Measurements from ENCODE around the gene THAP8.
A peak's percentile ranks its signal among the peaks of the same experiment; 100 is the strongest.

The THAP8 gene

GRCh38 chr19:36030264-36031148 lies 23.6 kb downstream of the THAP8 start:
- no peak for DNase-seq (ENCODE audit: low spot score)

DNA sequence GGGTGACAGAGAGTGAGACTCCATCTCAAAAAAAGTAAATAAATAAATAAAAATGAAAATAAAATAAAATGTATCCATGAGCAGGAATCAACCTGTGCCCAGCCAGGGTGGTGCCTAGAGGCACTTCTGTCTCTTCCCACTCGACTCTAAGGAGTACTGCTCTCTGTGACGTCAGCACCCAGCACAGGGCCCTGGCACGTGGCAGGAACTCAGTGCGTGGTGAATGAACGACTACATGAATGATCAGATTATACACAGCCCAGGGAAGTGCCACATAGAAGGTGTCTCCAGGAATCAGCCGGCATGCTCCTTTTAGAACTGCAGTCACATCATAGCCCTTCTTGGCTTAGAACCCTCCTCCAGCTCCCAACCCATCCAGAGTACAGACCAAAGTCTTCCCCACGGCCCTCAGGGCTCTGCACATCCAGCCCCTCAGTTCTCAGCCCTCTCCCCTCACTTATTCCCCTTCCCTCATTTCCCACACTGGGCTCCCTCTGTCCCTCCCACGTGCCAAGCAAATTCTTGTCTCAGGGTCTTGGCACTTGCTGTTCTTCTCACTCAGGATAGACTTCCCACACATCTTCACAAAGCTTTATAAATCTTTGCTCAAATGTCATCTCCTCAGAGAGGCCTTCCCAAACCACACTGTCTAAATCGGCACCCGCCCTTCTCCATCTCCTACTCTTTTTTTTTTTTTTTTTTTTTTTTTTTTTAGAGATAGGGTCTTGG lies 25.6 kb downstream of the THAP8 start:
- no peak for DNase-seq (ENCODE audit: low spot score)

DNA sequence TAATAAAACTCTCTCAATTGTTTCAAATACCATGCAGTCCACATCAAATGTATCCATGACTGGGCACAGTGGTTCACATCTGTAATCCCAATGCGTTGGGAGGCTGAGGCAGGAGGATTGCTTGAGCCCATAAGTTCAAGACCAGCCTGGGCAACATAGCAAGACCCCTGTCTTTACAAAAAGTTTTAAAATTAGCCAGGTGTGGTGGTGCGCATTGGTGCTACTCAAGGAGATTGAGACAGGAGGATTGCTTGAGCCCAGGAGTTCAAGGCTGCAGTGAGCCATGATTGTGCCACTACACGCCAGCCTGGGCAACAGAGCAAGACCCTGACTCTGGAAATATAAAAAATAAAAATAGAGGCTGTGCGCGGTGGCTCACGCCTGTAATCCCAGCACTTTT lies 26.4 kb downstream of the THAP8 start:
- DNase-seq (ENCODE audit: low spot score): no peak

- DNase-seq (ENCODE audit: low spot score): no peak
Observed at GRCh38 chr19:36026091-36026876, 27.8 kb downstream of the THAP8 start.

DNA sequence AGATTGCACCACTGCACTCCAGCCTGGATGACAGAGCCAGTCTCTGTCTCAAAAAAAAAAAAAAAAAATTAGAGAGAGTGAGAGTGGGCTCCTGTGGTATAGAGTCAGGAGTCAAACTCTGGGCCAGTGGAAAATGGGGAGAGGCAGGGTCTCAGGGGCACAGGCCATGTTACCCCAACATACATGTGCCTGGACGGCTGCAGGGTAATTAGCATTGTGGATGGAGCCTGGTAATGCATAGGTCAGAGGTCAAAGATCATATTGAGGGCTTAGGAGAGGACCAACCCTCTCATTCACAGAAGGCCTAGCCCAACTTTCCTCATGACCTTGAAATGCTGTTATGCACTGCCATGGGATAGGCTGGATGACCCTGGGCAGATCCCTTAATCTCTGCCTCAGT lies 28.5 kb downstream of the THAP8 start:
- no peak for DNase-seq (ENCODE audit: low spot score)

DNA sequence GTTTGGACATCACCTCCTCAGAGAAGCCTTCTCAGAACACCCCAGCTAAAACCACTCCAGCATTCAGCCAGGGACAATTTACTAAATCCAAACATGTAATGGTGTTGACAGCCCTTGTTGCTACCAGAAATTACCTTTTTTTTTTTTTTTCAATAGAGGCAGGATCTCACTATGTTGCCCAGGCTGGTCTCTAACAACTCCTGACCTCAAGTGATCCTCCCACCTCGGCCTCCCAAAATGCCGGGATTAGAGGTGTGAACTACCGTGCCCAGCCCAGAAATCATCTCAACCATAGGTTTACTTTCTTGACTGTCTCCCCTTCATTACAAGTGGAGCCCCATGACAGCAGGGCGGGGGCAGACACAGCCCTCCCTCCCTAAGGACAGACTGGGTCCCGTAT lies 30.7 kb downstream of the THAP8 start:
- DNase-seq (ENCODE audit: low spot score): no peak

GRCh38 chr19:36019061-36019670 lies 34.9 kb downstream of the THAP8 start:
- no peak for DNase-seq (ENCODE audit: low spot score)

DNA sequence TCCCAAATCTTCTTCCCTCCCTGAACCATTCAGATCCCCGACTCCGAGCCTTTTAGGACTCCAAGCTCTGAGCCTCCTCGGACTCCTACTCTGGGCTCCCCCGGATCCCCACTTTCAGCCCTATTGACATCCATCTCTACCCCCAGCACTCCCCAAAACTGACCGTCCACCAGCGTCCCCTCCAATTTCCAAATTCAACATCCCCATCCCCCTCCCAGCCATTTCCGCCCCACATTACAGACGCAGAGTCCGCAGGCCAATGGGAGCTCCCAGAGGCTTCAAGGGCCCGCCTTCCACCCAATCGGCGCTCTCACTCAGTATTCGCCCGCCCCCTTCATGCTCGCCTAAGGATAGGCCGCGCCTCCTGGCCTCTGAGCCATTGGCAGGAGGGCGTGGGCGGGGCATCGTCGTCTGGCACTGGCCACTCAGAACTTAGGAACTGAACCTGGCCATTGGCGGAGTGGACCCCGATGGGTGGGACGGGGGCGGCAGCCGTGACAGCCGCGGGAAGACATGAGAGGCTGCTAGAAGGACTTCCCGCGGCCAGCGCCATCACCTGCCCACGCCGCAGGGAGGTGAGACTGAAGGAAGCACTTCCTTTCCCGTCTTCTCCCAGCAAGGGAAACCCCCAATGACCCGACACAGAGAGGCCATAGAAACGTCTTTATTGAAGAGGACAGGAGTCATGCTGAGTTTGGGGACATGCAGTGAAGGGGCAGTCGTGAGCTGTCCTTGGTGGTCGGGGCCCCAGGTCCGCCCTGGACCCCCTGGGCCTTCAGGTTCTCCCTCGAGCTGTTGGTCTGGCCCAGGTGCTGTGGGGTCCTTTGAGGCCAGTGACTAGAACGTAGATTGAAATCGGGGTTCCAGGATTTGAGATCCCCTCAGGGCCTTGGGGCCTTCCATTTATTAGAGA lies 39.8 kb downstream of the THAP8 start, which contains the start of gene ALKBH6:
Gene ALKBH6, minus strand, starts transcription at position 202 of the 913 bp plus-strand sequence. CDS start 816 bp downstream, outside the sequence.
- peak; percentile 99 for DNase-seq (ENCODE audit: low spot score)

DNA sequence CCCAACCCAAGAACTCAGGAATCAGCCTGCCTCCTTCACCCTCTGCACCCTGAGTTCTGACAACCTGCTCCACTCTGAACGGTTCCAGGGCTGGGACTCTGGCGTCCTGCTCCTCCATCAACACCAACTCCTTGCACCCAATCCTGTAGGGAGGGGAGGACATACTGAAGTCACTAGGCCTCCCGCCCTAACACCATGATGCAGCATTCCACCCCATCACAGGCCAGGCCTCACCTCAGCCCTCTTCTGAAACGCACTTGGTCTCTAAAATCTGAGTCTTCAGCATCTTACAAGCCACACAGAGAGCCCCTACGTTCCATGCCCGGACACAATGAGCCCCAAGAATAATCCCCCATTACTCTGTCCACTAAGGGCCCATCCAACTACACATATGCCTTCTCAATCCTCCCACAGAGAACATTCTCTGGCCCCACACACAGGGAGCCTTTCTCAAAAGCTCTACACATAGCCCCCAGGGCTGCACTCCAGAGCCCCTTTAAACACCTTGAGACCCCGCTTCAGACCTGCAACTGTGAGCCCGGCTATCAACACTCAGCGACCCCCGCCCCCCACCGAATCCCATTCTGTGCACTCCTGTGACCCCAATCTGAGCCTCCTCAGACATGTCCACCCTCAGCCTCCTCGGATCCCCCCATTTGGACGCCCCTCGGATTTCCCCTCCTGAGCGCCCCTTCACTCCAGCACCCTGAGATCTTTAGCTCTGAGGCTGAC lies 40.6 kb downstream of the THAP8 start:
- no peak for DNase-seq (ENCODE audit: low spot score)

GRCh38 chr19:36010402-36010801 lies 43.7 kb downstream of the THAP8 start:
- no peak for DNase-seq (ENCODE audit: low spot score)

GRCh38 chr19:36009633-36010379 lies 44.3 kb downstream of the THAP8 start:
- no peak for DNase-seq (ENCODE audit: low spot score)

DNA sequence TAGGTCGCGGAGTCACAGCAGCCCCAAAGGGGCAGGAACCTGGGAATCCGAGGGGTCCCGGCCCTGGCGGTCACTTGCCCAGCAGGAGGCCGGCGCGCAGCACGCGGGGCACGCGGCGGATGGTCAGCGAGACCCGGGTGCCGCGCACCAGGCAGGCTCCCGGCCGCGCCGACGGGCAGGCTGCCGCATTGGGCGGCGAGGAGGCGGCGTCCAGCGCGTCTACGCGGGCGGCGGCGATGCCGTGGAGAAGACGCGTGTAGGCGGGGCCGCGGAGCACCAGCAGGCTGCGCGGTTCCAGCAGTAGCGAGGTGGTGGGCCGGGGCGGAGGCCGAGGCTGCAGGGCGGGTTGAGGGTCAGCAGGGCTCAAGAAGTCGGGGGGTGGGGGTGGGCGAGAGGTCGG lies 44.9 kb downstream of the THAP8 start:
- DNase-seq (ENCODE audit: low spot score): peak; percentile 51

- no peak for DNase-seq (ENCODE audit: low spot score)
Observed at GRCh38 chr19:36008336-36008978, 45.6 kb downstream of the THAP8 start, which contains the start of gene SYNE4. Gene SYNE4 (minus strand): TSS chr19:36008813. CDS start chr19:36008681, 132 bp downstream.

GRCh38 chr19:36006955-36007354 lies 47.1 kb downstream of the THAP8 start:
- no peak for DNase-seq (ENCODE audit: low spot score)

GRCh38 chr19:36003284-36003683 lies 50.8 kb downstream of the THAP8 start:
- DNase-seq (ENCODE audit: low spot score): no peak

- no peak for DNase-seq (ENCODE audit: low spot score)
Observed at GRCh38 chr19:36001605-36002004, 52.5 kb downstream of the THAP8 start.

DNA sequence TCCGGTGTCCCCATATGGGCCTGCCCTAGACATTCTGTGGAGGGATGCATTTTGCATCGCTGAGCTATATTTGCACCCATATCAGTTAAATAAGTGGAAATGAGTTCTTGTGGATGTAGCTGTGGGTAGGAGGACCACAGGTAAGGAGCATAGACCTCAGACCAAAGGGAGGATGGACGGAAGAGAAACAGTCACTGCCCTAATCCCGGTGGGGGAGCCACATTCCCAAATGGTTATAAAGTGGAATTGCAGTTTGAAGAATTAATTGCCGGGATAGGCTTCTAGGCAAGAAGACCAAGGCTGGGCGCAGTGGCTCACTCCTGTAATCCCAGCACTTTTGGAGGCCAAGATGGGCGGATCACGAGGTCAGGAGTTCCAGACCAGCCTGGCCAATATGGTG lies 57.3 kb downstream of the THAP8 start:
- no peak for DNase-seq (ENCODE audit: low spot score)

- peak; percentile 96 for DNase-seq (ENCODE audit: low spot score)
Observed at GRCh38 chr19:35995048-35995993, 58.8 kb downstream of the THAP8 start, which contains the start of gene SDHAF1. Gene SDHAF1 (plus strand): TSS chr19:35995188. CDS start chr19:35995275, 87 bp downstream.
